Cerebellar nuclear complex (tissue), 1 donor: ENCODE measurements around the gene SIGLEC10.

Experiments
- DNase-seq, 2 experiments: peaks; one replicate each; lab custom pipeline; 2025; lab: John Stamatoyannopoulos, UW

SIGLEC10 gene

DNA sequence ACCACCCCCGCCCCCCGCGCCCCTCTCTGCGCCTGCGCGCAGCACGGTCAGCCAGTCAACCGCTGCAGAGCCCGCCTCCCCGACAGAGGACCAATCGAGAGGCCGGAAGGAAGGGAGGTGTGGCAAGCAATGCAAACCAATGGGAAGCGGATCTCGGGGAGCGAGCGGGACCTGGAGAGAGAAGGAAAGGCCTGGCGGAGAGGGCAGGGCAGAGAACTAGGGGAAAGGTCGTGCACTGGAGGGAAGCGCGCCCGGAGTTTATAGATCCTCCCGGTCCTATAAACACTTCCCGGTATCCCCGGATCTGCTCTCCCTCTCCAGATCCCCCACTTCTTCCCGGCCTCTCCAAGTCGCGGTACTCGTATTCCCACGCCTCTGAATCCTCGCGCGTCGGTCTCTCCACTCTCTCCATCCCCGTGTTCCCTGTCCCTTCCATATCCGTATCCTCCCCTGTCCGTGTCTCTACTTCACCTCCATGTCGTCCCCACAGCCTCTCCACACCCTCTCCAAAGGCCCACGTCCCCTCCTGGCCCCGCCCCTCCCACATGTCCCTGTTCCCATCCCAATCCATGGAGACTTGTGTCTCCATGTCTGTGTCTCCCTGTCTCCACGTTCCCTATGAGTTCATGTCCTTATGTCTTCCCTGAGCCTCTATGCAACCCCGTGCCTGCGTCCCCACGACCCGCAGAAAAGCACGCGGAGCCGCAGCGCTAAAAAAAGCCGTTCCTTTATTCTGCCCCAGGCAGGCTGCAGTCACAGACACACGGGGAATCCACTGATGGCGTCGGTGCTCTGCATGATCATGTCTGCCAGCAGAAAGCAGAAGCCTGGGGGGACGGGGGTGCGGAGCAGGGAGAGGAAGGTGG, 50.8 kb downstream of the SIGLEC10 start:
- peak; percentile 95 to 98 for DNase-seq

GRCh38 chr19:51365965-51366388, 51.5 kb downstream of the SIGLEC10 start, which contains the start of gene ETFB:
Gene ETFB, minus strand, starts transcription at chr19:51366388. Its CDS starts 62 bp downstream, at chr19:51366326.
- DNase-seq: no peak

- DNase-seq: no peak
Measured at GRCh38 chr19:51365211-51365964, 52.1 kb downstream of the SIGLEC10 start.

DNA sequence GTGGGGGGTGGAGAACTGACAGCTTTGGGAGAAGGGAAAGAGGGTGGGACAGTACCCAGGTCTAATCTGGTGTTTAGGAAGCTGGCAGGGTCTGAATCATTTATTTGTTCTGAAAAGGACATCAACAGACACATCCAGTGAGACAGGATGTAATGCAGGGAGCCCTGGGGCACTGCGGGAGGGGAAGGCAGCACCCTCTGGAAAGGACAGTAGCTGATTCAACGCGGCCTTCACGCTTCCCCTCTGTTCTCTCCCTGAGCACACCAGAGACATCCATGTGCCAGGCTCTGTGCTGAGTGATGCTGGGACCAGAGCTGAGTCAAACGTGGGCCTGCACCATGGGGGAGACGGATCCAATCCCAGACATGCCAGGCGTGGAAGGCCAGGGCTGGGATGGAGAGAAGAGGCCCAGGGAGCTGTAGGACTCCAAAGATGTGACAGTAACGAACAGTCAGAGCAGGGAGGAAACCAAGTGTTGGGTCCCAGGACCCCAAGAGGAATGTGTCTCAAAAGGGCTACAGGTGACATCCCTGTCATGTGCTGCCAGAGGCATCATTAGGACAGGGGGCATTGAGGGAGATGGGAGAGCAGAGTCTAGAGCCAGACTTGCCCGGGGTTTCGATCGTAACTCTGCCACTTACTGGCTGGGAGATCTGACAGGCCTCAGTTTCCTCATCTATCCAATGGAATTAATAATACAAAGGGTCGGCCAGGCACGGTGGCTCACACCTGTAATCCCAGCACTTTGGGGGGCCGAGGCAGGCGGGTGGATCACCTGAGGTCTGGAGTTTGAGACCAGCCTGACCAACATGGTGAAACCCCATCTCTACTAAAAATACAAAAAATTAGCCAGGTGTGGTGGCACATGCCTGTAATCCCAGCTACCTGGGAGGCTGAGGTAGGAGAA, 53.0 kb downstream of the SIGLEC10 start:
- no peak for DNase-seq

- no peak for DNase-seq
Measured at GRCh38 chr19:51361239-51361638, 56.2 kb downstream of the SIGLEC10 start.
